HG03571 (cell line): Measurements from ENCODE around the gene NDC80.
A peak's percentile ranks its signal among the peaks of the same experiment; 100 is the strongest.
"Not testable (repeated sequence)": the region's sequence is repeated elsewhere in the genome, so short reads cannot be mapped to it uniquely, and the experiment has no call there.

Experiments used
- ATAC-seq: cut with Tn5 transposase; IDR thresholded peaks from one replicate; pipeline ENCODE4 v1.9.1; 2021; ENCODE audit not compliant: unreplicated experiment

NDC80 gene

DNA sequence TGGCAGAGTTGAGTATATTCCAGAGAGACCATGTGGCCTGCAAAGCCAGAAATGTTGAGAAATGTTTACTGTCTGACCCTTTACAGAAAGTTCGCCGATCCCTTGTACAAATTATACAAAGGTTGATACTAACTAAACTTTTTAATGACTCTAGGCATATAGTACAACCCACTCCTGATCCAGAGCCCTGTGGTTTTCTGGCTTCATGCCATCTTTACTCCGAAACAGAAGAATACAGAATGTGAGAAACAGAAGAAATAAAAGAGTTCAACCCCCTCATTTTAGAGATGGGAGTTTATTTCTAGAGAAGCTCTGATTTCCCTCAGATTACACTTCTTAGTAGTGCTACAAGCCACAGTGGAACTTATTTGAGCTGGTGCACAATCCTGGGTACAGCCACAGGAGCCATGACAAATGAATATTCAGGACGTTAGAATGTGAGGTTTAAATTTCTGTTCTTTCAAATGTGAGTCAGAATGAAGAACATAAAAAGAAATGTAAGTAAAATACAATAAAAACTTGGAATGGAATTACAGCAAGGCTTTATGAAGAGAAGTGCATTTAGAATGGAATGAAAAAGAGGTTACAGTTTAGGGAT is 46.1 kb downstream of the NDC80 start:
- ATAC-seq = no peak

- ATAC-seq = no peak
These were observed 46.7 kb downstream of the NDC80 start for GRCh38 chr18:2618009-2618408.

DNA sequence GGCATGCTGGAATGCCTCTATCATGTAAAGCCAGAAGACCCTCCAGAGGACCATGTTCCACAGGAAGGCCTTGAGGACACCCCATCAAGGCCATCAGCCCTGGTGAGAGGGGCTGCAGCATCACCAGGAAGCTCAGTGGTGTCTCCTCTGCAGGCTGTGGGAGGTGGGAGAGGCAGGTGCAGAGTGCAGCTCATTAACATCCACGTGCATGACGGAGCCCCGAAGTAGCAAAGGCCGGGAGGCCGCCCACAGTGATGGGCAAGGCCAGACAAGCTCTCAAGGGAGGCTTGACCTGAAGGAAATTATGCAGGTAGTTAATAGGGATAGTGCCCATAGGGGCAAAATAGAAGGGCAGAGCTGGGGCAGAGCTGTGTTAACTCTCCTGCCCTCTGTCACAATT is 53.9 kb downstream of the NDC80 start:
- no peak for ATAC-seq

- ATAC-seq = no peak
These were observed 56.5 kb downstream of the NDC80 start for GRCh38 chr18:2627821-2628276.

GRCh38 chr18:2629003-2629402 is 57.6 kb downstream of the NDC80 start:
- no peak for ATAC-seq

DNA sequence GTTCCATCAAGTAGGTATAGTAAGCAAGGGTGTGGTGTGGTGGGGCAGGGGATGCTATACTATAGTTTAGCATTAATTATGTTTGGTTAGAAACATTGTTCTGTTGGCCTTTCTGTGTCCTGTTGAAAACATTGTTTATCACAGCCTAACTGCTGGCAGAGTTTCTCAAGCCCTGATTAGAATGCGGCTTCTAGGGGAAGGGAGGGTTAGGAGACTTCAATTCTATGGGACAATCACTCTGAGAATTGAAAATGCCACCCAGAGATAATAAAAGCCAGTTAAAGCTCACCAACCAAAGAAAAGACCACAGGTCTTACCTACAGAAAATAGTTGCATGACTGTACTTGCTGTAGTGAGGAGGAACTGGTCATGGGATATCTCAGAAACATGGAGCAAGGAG is 64.2 kb downstream of the NDC80 start:
- ATAC-seq = no peak

GRCh38 chr18:2636126-2636631 is 64.8 kb downstream of the NDC80 start:
- ATAC-seq = no peak

GRCh38 chr18:2641638-2642037 is 70.3 kb downstream of the NDC80 start:
- ATAC-seq = peak; percentile 79

- no peak for ATAC-seq
These were observed 71.4 kb downstream of the NDC80 start for GRCh38 chr18:2642771-2643170.

DNA sequence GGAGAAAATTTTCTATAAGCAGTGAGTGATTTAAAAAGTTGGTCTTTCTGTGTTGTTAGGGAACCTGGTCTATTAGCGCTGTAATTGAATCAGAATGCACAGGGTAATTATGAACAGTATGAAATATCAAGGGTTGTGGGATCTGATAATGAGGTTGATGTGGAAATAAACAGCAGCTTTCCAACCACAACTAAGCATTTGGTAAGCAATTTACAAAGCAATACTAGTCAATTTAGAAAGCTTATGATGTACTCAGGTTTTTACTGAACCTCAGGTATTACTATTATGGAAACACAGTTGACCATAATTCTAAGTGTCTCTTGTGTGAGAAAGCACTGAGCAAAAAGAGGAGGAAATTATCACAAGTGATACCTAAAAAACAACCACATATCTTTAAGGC is 73.2 kb downstream of the NDC80 start:
- no peak for ATAC-seq

DNA sequence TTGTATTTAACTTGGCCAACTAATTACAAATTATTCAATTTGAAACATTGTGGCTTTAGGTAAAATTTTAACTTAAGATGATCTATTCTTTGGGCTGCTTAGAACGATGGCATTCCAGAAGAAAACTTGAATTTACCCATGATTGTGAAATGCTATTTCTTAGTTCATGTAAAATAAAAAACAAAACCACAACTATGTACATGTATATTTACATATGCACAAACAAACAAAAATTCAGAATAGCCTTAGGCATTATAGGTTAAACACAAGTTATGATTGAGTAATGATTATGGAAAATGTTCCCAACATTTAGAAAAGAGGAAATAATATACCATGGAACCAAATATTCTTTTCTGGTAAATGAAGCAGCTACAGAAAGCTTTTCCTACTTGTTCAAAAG is 80.6 kb downstream of the NDC80 start:
- ATAC-seq = no peak

DNA sequence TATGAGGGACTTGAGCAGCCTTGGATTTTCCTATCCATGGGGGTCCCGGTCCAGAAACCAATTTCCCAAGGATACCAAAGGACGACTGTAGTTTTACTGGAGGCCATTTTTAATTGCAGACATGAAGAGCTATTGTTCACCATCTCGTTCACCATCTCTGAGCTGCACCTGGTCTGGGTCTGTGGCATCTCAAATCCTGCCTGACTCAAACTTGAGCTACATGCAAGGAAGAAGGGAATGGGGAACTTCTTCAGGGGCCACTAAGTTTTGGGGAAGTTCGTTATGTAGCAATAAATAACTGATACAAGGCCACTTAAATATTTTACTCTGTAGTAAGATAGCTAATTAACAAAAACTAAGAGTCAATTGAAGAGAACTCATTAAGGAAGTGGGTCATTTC is 82.1 kb downstream of the NDC80 start:
- ATAC-seq = no peak

- ATAC-seq = no peak
These were observed 83.0 kb downstream of the NDC80 start for GRCh38 chr18:2654169-2654927.

GRCh38 chr18:2654928-2655177 is 83.5 kb downstream of the NDC80 start:
- ATAC-seq = peak; percentile 30

GRCh38 chr18:2655178-2655953 is 84.0 kb downstream of the NDC80 start, which contains the start of gene SMCHD1:
Gene SMCHD1, plus strand, starts transcription at chr18:2655726. Its CDS starts 350 bp downstream, at chr18:2656076.
- peak; percentile 56 for ATAC-seq

GRCh38 chr18:2655954-2656236 is 84.5 kb downstream of the NDC80 start:
- peak; percentile 24 for ATAC-seq

DNA sequence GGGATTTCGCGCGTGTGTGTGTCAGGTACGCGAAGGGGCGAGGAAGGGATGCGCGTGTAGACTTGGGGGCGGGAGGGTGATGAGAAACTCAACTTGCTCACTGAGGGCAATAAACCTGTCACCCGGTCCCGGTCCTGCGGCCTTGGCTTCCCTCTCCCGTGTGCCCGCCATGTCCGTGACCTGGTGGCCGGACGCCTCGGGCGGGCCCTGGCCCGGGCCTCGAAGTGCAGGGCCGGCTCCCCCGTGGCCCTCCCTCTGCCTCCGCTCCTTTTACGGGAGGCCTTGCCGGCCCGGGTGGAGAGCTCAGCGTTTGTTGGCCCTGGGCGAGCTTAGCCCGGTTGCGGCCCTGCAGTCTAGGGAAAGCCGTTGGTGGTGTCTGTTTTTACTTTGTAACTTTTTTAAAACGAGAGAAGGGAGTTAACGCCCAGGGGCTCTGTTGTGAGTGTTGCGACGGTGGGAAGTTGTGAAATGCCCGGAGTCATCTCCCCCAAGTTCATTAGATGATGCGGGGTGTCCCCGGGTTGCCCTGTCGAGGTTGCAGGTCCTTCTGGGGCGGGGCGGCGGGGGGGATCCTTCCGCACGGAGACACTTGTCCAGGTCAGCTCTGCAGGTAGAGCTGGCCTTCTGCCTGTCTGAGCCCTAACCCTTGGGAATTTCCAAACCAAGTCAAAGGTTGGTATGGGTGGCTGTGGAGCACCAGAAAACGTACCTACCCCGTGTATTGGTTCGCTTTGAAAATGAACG is 85.1 kb downstream of the NDC80 start:
- ATAC-seq = peak; percentile 8

DNA sequence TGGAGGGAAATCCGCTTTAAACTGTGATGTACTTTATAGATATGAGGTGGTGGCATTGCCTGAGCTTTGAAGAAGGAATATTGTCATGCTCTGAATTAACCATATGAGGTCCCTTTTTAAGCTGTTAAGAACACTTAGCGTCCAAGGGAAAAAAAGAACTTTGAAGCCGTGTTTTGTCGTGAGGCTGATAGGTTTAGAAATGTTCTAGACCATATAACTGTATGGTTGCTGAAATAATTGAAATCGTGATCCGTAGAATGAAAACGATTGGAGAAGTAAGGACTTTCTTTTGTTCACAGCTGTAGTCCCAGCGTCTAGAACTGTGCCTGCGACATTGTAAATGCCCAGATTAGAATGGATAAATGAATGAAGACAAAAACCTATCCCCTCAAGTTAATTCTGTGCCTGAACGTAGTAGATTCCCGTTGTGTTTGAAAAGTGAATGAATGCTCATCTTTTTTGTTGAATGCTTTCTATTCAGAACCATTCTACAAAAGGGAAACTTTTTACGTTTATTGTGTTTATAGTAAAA is 85.7 kb downstream of the NDC80 start:
- ATAC-seq = no peak

GRCh38 chr18:2657788-2658458 is 86.6 kb downstream of the NDC80 start:
- ATAC-seq = no peak

- not testable (repeated sequence) for ATAC-seq
These were observed 89.5 kb downstream of the NDC80 start for GRCh38 chr18:2660849-2661248.

- not testable (repeated sequence) for ATAC-seq
These were observed 90.9 kb downstream of the NDC80 start for GRCh38 chr18:2662288-2662687.
